ENCODE measurements around the gene PEX11G. TPM values are rescaled to one million over a fixed set of nuclear protein-coding genes. Genes with fewer than 3 reads are reported as not detected.

Gene PEX11G
- total and polyA plus RNA-seq, 2 of the 8 experiments (the other 6 are each of a cell fraction or from before 2014, with no cell fraction given), result 2.1 to 4.3 TPM

DNA sequence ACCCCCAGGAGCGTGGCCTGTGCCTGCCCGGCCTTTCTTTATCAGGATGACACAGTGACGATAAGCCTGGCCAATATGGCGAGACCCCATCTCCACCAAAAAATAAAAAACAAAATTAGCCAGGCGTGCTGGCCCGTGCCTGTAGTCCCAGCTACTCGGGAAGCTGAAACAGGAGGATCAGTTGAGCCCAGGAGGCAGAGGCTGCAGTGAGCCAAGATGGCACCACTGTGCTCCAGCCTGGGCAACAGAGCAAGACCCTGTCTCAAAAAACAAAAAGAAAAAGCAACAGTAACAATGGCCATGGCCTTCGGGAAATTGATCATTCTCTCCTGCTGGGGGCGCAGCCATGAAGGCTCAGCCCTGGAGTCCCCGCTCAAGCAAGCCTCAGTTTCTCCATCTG, 11.1 kb downstream of the PEX11G start (continued):
- TF ChIP-seq SAP30 (IDR thresholded peaks at IDR 0.05; ENCODE audit: insufficient read depth, insufficient replicate concordance, low read length) (no peak), SIX5 (IDR thresholded peaks at IDR 0.05; ENCODE audit: low read depth, low read length) (no peak)
